K562 (cell line): Measurements from ENCODE around the gene PPP1R13L. TPM values are rescaled to one million over a fixed set of nuclear protein-coding genes. Genes with fewer than 3 reads are reported as not detected.

Source experiments
- ARNT ChIP-seq, 2 experiments: fragments of 450-650 bp; IDR thresholded peaks; 2 replicates each; pipeline ENCODE4 v1.6.1; 2016; ENCODE audit warnings: mild to moderate bottlenecking in 1 of 2
- ASH1L ChIP-seq: fragments of 450-650 bp; IDR thresholded peaks from 2 replicates; pipeline ENCODE4 v1.6.1; 2018; ENCODE audit warnings: borderline replicate concordance, mild to moderate bottlenecking, low read depth; ENCODE audit not compliant: partially characterized antibody
- GATAD2A ChIP-seq: fragments of 450-650 bp; IDR thresholded peaks from 2 replicates; pipeline ENCODE4 v1.6.1; 2017
- GTF2B ChIP-seq: IDR thresholded peaks from 2 replicates; pipeline ENCODE4 v1.6.1; 2011; ENCODE audit not compliant: insufficient read length; ENCODE audit errors: extremely low read depth
- GTF2F1 ChIP-seq: IDR thresholded peaks from 2 replicates; pipeline ENCODE4 v1.6.1; 2011; ENCODE audit warnings: low read depth, low read length, improper control_type of control experiment
- HBP1 ChIP-seq: fragments of 450-650 bp; formaldehyde crosslinking; IDR thresholded peaks from 2 replicates; pipeline ENCODE4 v1.4.0; 2022; ENCODE audit warnings: missing genetic modification characterization
- RBM25 ChIP-seq: fragments of 200-400 bp; formaldehyde crosslinking; IDR thresholded peaks from 2 replicates; pipeline ENCODE4 v1.6.1; 2018; ENCODE audit warnings: low read length, low read depth, moderate library complexity; ENCODE audit not compliant: severe bottlenecking
- SOX6 ChIP-seq: fragments of 450-650 bp; IDR thresholded peaks from 2 replicates; pipeline ENCODE4 v1.6.1; 2014; ENCODE audit warnings: mild to moderate bottlenecking
- SRSF3 ChIP-seq: fragments of 200-400 bp; formaldehyde crosslinking; IDR thresholded peaks from 2 replicates; pipeline ENCODE4 v1.6.1; 2016; ENCODE audit warnings: mild to moderate bottlenecking, low read length, moderate library complexity; ENCODE audit not compliant: insufficient read depth
- TCF7L2 ChIP-seq: fragments of 150-350 bp; IDR thresholded peaks from 2 replicates; pipeline ENCODE4 v1.6.1; 2016; ENCODE audit warnings: low read depth, mild to moderate bottlenecking, low read length, moderate library complexity
- YBX1 ChIP-seq: fragments of 450-650 bp; IDR thresholded peaks from 2 replicates; pipeline ENCODE4 v1.7.1; 2016; ENCODE audit warnings: mild to moderate bottlenecking
- ZNF217 ChIP-seq: sonication (generic); formaldehyde crosslinking; IDR thresholded peaks from 2 replicates; pipeline ENCODE4 v1.8.0; 2022; ENCODE audit warnings: mild to moderate bottlenecking, missing genetic modification reagents
- ZNF384 ChIP-seq: IDR thresholded peaks from 2 replicates; pipeline ENCODE4 v1.6.1; 2012; ENCODE audit warnings: low read depth, low read length, improper control_type of control experiment
- ZNF407 ChIP-seq: fragments of 450-650 bp; IDR thresholded peaks from 2 replicates; pipeline ENCODE4 v1.6.1; 2016; ENCODE audit warnings: low read depth
- ZNF511 ChIP-seq: sonication (generic); formaldehyde crosslinking; IDR thresholded peaks from 2 replicates; pipeline ENCODE4 v1.8.0; 2022; ENCODE audit warnings: mild to moderate bottlenecking, missing genetic modification reagents
- ZNF668 ChIP-seq: fragments of 250-450 bp; sonication (Bioruptor Pico); IDR thresholded peaks from 2 replicates; pipeline ENCODE4 v1.8.0; 2022; ENCODE audit warnings: mild to moderate bottlenecking, inconsistent platforms
- ZNF696 ChIP-seq: fragments of 250-450 bp; sonication (Bioruptor Pico); conservative IDR thresholded peaks from 2 replicates; pipeline ENCODE4 v1.4.0; 2020; ENCODE audit warnings: mild to moderate bottlenecking, moderate library complexity
- ZZZ3 ChIP-seq: fragments of 450-650 bp; IDR thresholded peaks from 2 replicates; pipeline ENCODE4 v1.6.1; 2016; ENCODE audit warnings: antibody characterized with exemption, mild to moderate bottlenecking, moderate library complexity
- polyA plus RNA-seq, 8 experiments: library from polyadenylated mRNA; depleted of rRNA in 4 of 8; stranded (reverse) in 5 of 8; unstranded in 3 of 8; fragments of >200 nt; fragmentation: Nextera tagmentation in 2 of 8; fragmentation: Illumina TruSeq in 1 of 8; extraction: Ambion mirVana in 2 of 8; extraction: Trizol in 1 of 8; gene quantifications; 2 replicates each; pipeline versions ENCODE4 v1.2.1 to v1.2.3, GENCODE V29; 2011 to 2014; ENCODE audit warnings: inconsistent platforms in 1 of 8, missing spikeins in 1 of 8
- total RNA-seq, 7 experiments: library from RNA; depleted of rRNA in 6 of 7; stranded (reverse); fragments of >200 nt in 6 of 7; fragmentation: Illumina TruSeq in 2 of 7; extraction: Trizol in 2 of 7; gene quantifications; 2 replicates each; pipeline versions ENCODE4 v1.2.1 to v1.2.3, GENCODE V29; 2011 to 2021; ENCODE audit warnings: low replicate concordance in 1 of 7

Gene PPP1R13L
- total and polyA plus RNA-seq, 9 of the 15 experiments (the other 6 are each of a cell fraction or from before 2014, with no cell fraction given) = 0.32 to 6.7 (median 2.0) TPM

- TF ChIP-seq ZNF217 (CRISPR knock-in tag) = no peak
- peak; percentile 68 to 75; a peak in 2 of 4 replicates for TF ChIP-seq ARNT (IDR thresholded peaks at IDR 0.05)
- no peak for TF ChIP-seq SRSF3
- no peak for TF ChIP-seq GTF2F1
- no peak for TF ChIP-seq YBX1
- no peak for TF ChIP-seq TCF7L2
- TF ChIP-seq ASH1L = peak; percentile 37
- TF ChIP-seq HBP1 = 0 out of 2 replicates have a peak, but pooled peaks have one; percentile 44
- no peak for TF ChIP-seq ZNF668 (CRISPR knock-in tag)
- peak; percentile 79 for TF ChIP-seq SOX6
- TF ChIP-seq ZZZ3 = no peak
- no peak for TF ChIP-seq ZNF407
- no peak for TF ChIP-seq ZNF511
- TF ChIP-seq ZNF384 = no peak
- TF ChIP-seq RBM25 = no peak
- TF ChIP-seq ZNF696 (CRISPR knock-in tag) = no peak
- no peak for TF ChIP-seq GTF2B
- TF ChIP-seq GATAD2A = peak; percentile 70; the same call in 1 of the 2 replicates
Measured at GRCh38 chr19:45443462-45444317, 38.8 kb upstream of the PPP1R13L start (continued).
